ENCODE measurements around the gene STUM.

DNA sequence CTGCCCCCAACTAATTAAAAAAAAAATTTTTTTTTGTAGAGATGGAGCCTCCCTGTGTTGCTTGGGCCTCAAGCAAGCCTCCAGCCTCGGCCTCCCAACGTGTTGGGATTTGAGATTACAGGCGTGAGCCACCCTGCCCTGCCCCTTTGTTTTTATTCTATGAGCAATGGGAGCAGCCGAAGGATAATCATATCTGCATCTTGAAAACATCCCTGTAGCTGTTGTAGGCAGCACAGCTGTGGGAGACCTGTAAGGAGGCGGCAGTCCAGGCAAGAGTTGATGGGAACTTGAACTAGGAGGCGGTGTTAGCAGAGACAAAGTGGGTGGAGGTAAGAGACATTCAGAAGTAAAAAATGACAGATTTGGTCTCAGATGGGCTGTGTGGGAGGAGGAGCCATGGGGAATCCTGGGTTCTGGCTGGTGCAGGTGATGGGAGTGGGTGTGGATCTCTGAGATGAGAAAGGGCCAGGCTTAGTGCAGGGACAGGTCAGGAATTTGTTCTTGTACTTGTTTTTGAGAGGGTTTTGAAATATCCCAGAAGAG, 31.3 kb downstream of the STUM start:
- TF ChIP-seq, protein P1, sequence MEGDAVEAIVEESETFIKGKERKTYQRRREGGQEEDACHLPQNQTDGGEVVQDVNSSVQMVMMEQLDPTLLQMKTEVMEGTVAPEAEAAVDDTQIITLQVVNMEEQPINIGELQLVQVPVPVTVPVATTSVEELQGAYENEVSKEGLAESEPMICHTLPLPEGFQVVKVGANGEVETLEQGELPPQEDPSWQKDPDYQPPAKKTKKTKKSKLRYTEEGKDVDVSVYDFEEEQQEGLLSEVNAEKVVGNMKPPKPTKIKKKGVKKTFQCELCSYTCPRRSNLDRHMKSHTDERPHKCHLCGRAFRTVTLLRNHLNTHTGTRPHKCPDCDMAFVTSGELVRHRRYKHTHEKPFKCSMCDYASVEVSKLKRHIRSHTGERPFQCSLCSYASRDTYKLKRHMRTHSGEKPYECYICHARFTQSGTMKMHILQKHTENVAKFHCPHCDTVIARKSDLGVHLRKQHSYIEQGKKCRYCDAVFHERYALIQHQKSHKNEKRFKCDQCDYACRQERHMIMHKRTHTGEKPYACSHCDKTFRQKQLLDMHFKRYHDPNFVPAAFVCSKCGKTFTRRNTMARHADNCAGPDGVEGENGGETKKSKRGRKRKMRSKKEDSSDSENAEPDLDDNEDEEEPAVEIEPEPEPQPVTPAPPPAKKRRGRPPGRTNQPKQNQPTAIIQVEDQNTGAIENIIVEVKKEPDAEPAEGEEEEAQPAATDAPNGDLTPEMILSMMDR (conservative IDR thresholded peaks at IDR 0.05; ENCODE audit: low read depth in 2 of 2) = no peak
- TF ChIP-seq ZNF331 (CRISPR knock-in tag; IDR thresholded peaks at IDR 0.05; ENCODE audit: low read depth) (no peak), POLR2AphosphoS5 (IDR thresholded peaks at IDR 0.05; ENCODE audit: low read depth) (no peak), EZH2phosphoT487 (IDR thresholded peaks at IDR 0.05; ENCODE audit: unreplicated experiment) (no peak), EZH2 (IDR thresholded peaks at IDR 0.05; ENCODE audit: low read depth, unreplicated experiment) (no peak), CREB1 (CRISPR knock-in tag; IDR thresholded peaks at IDR 0.05; ENCODE audit: low read depth) (no peak)
- TF ChIP-seq, protein P2, sequence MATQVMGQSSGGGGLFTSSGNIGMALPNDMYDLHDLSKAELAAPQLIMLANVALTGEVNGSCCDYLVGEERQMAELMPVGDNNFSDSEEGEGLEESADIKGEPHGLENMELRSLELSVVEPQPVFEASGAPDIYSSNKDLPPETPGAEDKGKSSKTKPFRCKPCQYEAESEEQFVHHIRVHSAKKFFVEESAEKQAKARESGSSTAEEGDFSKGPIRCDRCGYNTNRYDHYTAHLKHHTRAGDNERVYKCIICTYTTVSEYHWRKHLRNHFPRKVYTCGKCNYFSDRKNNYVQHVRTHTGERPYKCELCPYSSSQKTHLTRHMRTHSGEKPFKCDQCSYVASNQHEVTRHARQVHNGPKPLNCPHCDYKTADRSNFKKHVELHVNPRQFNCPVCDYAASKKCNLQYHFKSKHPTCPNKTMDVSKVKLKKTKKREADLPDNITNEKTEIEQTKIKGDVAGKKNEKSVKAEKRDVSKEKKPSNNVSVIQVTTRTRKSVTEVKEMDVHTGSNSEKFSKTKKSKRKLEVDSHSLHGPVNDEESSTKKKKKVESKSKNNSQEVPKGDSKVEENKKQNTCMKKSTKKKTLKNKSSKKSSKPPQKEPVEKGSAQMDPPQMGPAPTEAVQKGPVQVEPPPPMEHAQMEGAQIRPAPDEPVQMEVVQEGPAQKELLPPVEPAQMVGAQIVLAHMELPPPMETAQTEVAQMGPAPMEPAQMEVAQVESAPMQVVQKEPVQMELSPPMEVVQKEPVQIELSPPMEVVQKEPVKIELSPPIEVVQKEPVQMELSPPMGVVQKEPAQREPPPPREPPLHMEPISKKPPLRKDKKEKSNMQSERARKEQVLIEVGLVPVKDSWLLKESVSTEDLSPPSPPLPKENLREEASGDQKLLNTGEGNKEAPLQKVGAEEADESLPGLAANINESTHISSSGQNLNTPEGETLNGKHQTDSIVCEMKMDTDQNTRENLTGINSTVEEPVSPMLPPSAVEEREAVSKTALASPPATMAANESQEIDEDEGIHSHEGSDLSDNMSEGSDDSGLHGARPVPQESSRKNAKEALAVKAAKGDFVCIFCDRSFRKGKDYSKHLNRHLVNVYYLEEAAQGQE (IDR thresholded peaks at IDR 0.05; ENCODE audit: unreplicated experiment) = no peak
